ENCODE data around the gene KHSRP. TPM values are rescaled to one million over a fixed set of nuclear protein-coding genes. Genes with fewer than 3 reads are reported as not detected.
A peak's percentile ranks its signal among the peaks of the same experiment; 100 is the strongest.

Gene KHSRP
- total RNA-seq, 4 donors from 2014 or later: 100 to 206 (median 112) TPM

DNA sequence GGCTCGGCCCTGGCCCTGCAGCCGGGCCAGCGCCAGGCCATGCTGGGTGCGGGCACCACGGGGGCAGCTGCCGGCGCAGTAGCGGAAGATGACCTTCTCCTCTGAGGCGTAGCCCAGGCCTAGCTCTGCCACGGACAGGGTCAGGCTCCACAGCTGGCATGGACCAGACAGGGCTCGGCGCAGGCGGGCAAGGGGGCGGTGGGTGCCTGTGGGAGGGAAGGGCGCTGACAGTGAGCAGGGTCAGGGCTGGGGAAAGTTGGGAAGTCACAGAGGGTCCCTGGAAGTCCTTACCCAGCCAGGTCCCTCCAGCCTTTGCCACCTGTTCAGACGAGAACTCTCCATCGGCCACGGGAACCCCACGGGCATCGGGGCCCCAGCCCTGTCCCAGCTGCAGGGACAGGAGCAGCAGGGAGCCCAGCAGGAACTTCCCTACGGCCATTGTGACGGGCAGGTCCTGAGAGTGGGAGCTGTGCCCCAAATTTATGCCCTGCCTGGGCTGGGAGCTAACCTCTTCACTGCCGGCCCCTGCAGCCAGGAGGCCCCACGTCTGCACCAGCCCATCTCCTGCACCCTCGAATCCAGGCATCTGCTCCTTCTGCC is 49.1 kb downstream of the KHSRP start, which contains the start of gene PSPN:
Gene PSPN, minus strand, starts transcription at position 523 of the 600 bp plus-strand sequence. Its CDS starts 84 bp downstream, at position 439.
- DNase-seq: no peak
- TF ChIP-seq EP300 (IDR thresholded peaks at IDR 0.05; ENCODE audit: low read depth): no peak
- TF ChIP-seq POLR2AphosphoS5 (IDR thresholded peaks at IDR 0.05): no peak
- TF ChIP-seq POLR2A (IDR thresholded peaks at IDR 0.05): no peak
- TF ChIP-seq, protein P1, sequence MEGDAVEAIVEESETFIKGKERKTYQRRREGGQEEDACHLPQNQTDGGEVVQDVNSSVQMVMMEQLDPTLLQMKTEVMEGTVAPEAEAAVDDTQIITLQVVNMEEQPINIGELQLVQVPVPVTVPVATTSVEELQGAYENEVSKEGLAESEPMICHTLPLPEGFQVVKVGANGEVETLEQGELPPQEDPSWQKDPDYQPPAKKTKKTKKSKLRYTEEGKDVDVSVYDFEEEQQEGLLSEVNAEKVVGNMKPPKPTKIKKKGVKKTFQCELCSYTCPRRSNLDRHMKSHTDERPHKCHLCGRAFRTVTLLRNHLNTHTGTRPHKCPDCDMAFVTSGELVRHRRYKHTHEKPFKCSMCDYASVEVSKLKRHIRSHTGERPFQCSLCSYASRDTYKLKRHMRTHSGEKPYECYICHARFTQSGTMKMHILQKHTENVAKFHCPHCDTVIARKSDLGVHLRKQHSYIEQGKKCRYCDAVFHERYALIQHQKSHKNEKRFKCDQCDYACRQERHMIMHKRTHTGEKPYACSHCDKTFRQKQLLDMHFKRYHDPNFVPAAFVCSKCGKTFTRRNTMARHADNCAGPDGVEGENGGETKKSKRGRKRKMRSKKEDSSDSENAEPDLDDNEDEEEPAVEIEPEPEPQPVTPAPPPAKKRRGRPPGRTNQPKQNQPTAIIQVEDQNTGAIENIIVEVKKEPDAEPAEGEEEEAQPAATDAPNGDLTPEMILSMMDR (IDR thresholded peaks at IDR 0.05): no peak
- no peaks in the 10 kb centered on the region for H3K9me3 ChIP-seq
- in situ Hi-C loops (cut with MboI; ENCODE audit: low pct_ligation_motif_present in 1 of 4, low pct_unique_long_range_greater_than_20kb in 1 of 4, low sequenced_read_pairs in 3 of 4) (no loop called here), intact Hi-C loops (cut with DNase I; ENCODE audit: low total_unique reads) (loop anchor here (2.0 kb wide), 1 partner anchor 47 kb away; no protein-coding TSS in a partner anchor)
- no peak within 1 kb of the TSS for H3K27ac ChIP-seq
- no peak within 1 kb of the TSS for H3K4me3 ChIP-seq
- no peaks in the 10 kb centered on the region for H3K27me3 ChIP-seq
- H3K4me1 ChIP-seq: peaks cover 5 to 15% (median 9%) of the 10 kb centered on the region in 4 donors
- peaks cover 0 to 11% (median 5%) of the 10 kb centered on the region in 4 donors for H3K36me3 ChIP-seq
- WGBS, 2 donors (ENCODE audit: low coverage in 1 of 2): 89% methylated on average over 22 of the region's 25 CpGs; no CpG with 5 or more reads in 1 of the 2 donors

DNA sequence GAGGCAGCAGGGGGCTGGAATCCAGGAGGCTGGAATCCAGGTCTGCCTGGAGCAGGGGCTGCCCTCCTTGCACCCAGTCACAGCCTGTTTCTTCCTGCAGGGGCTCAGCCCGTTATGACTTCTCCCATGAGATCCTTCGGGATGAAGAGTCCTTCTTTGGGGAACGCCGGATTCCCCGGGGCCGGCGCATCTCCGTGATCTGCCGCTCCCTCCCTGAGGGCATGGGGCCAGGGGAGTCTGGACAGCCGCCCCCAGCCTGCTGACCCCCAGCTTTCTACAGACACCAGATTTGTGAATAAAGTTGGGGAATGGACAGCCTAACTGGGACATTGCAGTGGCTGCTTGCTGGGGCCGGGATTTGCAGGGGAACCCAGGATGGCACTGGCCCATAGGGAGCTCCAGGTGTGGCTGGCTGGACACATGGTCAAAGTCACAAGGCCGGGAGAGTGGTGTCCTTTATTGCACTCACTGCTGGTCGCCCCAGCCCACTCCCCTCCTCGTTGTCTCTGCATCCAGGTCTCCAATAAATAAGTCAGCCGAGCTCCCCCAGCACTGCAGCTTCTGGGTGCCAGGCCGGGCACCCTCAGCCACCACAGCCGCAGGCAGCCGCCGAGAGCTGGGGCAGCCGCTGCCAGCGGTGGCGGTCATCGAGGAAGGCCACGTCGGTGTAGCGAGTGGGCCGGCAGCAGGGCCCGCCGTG is 49.8 kb downstream of the KHSRP start:
- peaks cover 0 to 4% (median 2%) of the 10 kb centered on the region in 4 donors for H3K36me3 ChIP-seq
- TF ChIP-seq, protein P1 (IDR thresholded peaks at IDR 0.05): no peak
- no peak overlapping the region for H3K27ac ChIP-seq
- no peaks in the 10 kb centered on the region for H3K27me3 ChIP-seq
- no peak overlapping the region for H3K4me3 ChIP-seq
- no peak for DNase-seq
- WGBS, 2 donors (ENCODE audit: low coverage in 1 of 2): 91% methylated on average over 29 of the region's 29 CpGs; no CpG with 5 or more reads in 1 of the 2 donors
- no peaks in the 10 kb centered on the region for H3K9me3 ChIP-seq
- intact Hi-C loops (cut with DNase I; ENCODE audit: low total_unique reads) (loop anchor here (2.0 kb wide), 1 partner anchor 48 kb away; no protein-coding TSS in a partner anchor), in situ Hi-C loops (cut with MboI; ENCODE audit: low pct_ligation_motif_present in 1 of 4, low pct_unique_long_range_greater_than_20kb in 1 of 4, low sequenced_read_pairs in 3 of 4) (no loop called here)
- H3K4me1 ChIP-seq: peaks cover 5 to 15% (median 9%) of the 10 kb centered on the region in 4 donors

DNA sequence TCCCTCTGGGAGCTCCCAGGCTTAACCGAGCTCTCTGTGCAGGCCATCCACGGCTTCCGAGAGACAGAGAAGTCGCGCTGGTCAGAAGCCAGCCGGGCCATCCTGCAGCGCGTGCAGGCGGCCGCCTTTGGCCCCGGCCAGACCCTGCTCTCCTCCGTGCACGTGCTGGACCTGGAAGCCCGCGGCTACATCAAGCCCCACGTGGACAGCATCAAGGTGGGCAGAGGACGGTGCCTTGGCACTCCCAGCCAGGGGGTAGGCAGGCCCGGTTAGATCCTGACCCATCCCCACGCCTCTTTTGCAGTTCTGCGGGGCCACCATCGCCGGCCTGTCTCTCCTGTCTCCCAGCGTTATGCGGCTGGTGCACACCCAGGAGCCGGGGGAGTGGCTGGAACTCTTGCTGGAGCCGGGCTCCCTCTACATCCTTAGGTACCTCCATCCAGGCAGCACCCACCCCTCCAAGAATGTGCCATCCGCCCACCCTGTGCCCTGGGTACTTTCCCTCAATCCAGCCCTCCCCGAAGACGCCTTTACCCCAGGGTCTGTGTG is 50.4 kb downstream of the KHSRP start:
- intact Hi-C loops (cut with DNase I; ENCODE audit: low total_unique reads) (loop anchor here (2.0 kb wide), 1 partner anchor 49 kb away; no protein-coding TSS in a partner anchor), in situ Hi-C loops (cut with MboI; ENCODE audit: low pct_ligation_motif_present in 1 of 4, low pct_unique_long_range_greater_than_20kb in 1 of 4, low sequenced_read_pairs in 3 of 4) (no loop called here)
- Histone ChIP-seq H3K9me3 (no peaks in the 10 kb centered on the region), H3K4me1 (peaks cover 5 to 15% (median 9%) of the 10 kb centered on the region in 4 donors), H3K27ac (peak overlapping the region; percentile 92 to 100 (median 98)), H3K4me3 (no peak overlapping the region), H3K27me3 (no peaks in the 10 kb centered on the region), H3K36me3 (no peaks in the 10 kb centered on the region)
- no peak for DNase-seq
- 81% methylated on average over 21 of the region's 29 CpGs; no CpG with 5 or more reads in 1 of the 2 donors for WGBS, 2 donors (ENCODE audit: low coverage in 1 of 2)
- TF ChIP-seq, protein P1 (IDR thresholded peaks at IDR 0.05): no peak
- TF ChIP-seq POLR2A (IDR thresholded peaks at IDR 0.05) (no peak), EP300 (IDR thresholded peaks at IDR 0.05; ENCODE audit: low read depth) (no peak), POLR2AphosphoS5 (IDR thresholded peaks at IDR 0.05) (no peak)

DNA sequence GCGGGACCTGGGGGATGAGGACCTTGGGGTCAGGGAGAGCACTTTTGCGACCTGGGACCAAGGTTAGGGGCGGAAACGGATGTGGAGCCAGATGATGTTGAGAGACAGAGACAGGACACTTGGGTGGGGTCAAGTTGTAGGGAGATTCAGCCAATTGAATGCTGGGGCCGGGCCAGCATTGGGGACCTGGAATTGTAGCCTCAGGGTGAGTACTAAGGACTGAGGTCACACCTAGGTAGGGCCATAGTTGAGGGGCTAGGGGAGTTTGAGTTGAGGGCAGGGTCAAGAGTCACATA is 50.9 kb downstream of the KHSRP start:
- Histone ChIP-seq H3K4me1 (peaks cover 5 to 15% (median 9%) of the 10 kb centered on the region in 4 donors), H3K27ac (peak overlapping the region; percentile 92 to 100 (median 98)), H3K36me3 (peaks cover 0 to 2% (median 0%) of the 10 kb centered on the region in 4 donors), H3K4me3 (peak overlapping the region; percentile 11 to 93 (median 44)), H3K27me3 (no peaks in the 10 kb centered on the region), H3K9me3 (no peaks in the 10 kb centered on the region)
- 30% methylated on average over 5 of the region's 5 CpGs; no CpG with 5 or more reads in 1 of the 2 donors for WGBS, 2 donors (ENCODE audit: low coverage in 1 of 2)
- TF ChIP-seq POLR2AphosphoS5 (IDR thresholded peaks at IDR 0.05) (no peak), EP300 (IDR thresholded peaks at IDR 0.05; ENCODE audit: low read depth) (no peak), POLR2A (IDR thresholded peaks at IDR 0.05) (no peak)
- TF ChIP-seq, protein P1 (IDR thresholded peaks at IDR 0.05): no peak
- no peak for DNase-seq
- intact Hi-C loops (cut with DNase I; ENCODE audit: low total_unique reads) (loop anchor here (2.0 kb wide), 1 partner anchor 49 kb away; no protein-coding TSS in a partner anchor), in situ Hi-C loops (cut with MboI; ENCODE audit: low pct_ligation_motif_present in 1 of 4, low pct_unique_long_range_greater_than_20kb in 1 of 4, low sequenced_read_pairs in 3 of 4) (no loop called here)
